NCI-H187 treated with DMSO at 0.1 percent for 48 hours (cell line): ENCODE results near the gene CAPNS1.

ENCODE experiments used
- DNase-seq: peaks from one replicate; lab custom pipeline; 2025; lab: John Stamatoyannopoulos, UW

Gene CAPNS1

DNA sequence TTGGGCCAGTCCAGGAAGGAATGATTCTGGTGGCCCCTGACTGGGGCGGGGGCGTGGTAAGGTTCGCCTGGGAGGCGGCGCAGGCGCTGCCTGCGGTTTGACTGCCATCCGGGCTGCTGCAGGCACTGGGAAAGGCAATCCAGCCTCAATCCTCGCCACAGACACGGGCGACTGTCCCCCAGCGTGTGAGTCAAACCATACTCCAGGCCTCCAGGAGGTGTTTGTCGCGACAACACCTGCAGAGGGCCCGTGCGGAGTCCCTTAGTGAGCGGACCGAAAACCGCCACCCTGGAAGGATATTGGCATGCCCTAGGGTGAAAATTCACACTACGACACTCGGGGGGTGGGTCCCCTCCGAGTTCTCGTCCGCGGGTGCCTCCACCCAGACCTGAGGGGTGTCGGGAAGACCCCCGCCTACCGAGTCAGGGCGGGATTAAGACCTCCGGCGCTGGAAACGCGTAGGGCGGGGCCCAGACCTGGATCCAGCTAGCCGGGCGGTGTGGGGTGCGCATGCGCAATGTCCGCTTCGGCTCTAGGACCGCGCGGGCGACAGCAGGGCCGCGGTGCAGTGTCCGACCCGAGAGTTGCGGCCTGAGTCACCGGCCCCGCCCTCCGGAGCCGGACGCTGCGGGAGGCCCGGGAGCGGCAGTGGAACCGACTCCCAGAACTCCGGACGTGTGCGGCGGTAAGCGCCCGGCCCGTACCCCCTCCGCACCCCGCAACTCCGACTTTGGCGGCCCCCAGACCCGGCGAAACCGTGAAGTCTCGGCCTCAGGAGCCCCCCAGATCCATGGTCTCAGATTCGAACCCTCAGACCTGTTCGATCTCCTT, at the start of gene CAPNS1:
Gene CAPNS1, plus strand, starts transcription at position 594 of the 831 bp plus-strand sequence. CDS start 946 bp downstream, outside the sequence.
- DNase-seq, result peak; percentile 67

GRCh38 chr19:36090910-36091695, 48.8 kb upstream of the CAPNS1 start:
- DNase-seq, result no peak

DNA sequence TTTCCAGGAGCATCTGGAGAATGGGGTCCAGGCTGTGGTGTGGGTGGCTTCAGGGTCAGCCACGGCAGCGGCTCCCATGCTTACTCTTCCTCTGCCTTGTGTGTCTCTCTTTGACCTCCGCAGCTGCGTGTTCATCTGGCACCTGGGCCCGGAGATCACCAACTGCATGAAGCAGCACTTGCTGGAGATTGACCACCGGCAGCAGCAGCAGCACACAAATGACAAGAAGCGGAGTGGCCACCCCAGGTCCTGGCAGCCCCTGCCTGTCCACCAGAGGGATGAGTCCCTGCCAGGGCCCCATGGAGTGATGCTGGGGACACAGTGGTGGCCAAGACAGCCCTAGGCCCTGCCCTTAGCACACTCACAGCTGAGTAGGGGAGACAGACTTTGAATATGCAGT, 47.3 kb upstream of the CAPNS1 start:
- no peak for DNase-seq

DNA sequence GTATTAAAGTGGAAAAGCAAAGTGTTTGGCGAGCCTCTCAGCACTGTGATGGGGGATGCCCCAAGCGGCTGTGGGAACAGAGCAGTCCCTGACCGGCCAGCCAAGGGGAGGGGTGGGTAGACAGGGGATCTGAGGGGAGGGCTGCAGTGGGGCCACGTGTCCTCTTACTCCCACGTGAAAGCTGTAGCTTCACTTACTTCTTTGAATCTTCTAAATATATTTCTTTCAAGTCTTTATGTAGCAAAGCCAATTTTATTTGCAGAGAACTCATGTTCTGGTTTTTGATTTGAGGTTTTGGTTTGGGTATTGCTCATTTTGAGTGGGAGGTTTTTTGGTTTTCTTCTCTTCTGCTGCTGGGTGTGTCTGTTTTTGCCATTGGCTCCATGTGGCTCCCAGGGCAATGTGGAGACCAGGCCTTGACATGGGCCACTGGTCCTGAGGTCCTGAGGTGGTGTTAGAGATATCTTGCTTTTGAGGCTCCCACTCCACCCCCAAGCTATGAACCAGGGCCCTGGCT, 46.7 kb upstream of the CAPNS1 start:
- DNase-seq, result no peak

- DNase-seq, result no peak
These were observed 46.2 kb upstream of the CAPNS1 start for GRCh38 chr19:36093687-36094086.

- no peak for DNase-seq
These were observed 42.8 kb upstream of the CAPNS1 start for GRCh38 chr19:36097036-36097435.

DNA sequence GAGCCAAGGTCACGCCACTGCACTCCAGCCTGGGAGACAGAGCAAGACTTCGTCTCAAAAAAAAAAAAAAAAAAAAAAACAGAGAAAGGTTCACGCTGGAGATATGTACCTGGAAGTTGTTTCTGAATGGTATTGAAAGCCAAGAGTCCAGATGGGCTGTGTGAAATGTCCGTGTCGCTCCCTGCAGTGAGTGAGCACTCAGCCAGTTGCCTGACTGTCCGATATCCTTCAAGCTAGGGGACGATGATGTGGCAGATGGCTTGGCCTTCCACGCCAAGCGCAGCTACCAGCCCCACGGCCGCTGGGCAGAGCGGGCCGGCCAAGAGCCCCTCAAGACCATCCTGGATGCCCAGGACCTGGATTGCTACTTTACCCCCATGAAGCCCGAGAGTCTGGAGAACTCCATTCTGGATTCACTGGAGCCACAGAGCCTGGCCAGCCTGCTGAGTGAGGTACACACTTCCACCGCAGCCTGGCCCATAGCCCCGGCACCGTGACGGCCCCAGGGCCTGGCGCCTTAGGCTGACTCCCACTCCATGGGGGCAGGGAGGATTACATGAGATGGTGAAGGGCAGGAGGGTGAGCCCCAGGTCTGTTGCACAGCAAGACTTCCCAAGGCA, 40.6 kb upstream of the CAPNS1 start:
- no peak for DNase-seq

GRCh38 chr19:36100476-36100875, 39.4 kb upstream of the CAPNS1 start:
- no peak for DNase-seq

DNA sequence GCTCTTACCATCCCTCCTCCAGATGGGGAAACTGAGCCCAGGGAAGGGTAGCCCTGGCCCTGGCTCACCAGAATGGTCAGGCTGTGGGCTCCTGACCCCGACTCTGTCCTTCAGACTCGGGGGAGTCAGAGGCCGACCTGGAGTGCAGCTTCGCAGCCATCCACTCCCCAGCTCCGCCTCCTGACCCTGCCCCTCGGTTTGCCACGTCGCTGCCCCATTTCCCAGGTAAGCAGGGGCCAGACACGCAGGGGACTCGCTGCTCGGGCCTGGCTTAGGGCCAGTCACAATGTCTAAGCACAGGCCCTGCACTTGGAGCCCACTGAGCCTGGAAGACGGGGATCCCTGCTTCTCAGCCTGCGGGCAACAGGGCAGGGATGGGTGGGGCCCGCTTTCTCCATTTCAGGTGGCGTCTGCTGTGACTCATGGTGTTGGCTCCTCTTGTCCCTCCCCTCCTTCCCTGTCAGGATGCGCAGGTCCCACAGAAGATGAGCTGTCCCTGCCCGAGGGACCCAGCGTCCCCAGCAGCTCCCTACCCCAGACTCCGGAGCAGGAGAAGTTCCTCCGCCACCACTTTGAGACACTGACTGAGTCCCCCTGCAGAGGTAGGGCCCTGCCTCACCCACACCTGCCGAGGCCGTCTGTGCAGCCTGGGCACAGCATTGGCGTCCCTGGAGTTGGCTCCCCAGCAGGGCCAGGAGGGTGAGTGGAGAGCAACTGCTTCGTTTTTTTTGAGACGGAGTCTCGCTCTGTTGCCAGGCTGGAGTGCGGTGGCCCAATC, 38.1 kb upstream of the CAPNS1 start:
- DNase-seq, result no peak

- no peak for DNase-seq
These were observed 36.7 kb upstream of the CAPNS1 start for GRCh38 chr19:36103040-36103626.

DNA sequence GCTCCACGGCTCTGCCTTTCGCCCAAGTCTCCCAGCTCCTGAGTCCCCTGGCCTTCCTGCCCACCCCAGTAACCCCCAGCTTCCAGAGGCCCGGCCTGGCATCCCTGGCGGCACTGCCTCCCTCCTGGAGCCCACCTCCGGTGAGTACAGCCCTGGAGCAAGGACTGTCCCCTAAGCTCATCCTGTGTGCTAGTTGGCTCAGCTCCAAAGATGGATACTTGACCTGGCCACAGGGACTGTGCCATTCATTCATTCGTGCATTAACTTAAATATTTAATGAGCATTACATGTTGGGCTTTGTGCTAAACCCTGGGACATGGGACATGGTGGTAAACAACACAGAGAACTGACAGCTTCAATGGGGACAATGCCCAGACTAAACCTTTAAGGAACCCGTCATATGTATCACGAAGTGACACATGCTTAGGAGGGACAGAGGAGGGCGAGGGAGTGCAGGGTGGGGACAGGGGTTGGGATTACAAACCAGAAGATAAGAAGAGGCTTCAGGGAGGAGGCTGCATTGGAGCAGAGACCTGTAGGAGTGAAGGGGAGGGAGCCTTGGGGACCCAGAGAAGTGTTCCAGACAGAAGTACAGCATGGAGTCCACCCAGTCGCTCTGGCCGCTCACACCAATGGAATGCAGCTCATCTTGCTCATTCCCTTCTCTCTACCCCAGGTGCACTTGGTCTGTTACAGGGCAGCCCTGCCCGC, 35.9 kb upstream of the CAPNS1 start:
- no peak for DNase-seq

- DNase-seq, result no peak
These were observed 33.4 kb upstream of the CAPNS1 start for GRCh38 chr19:36106441-36106840.

GRCh38 chr19:36106991-36107390, 32.9 kb upstream of the CAPNS1 start:
- DNase-seq, result no peak

- DNase-seq, result no peak
These were observed 31.2 kb upstream of the CAPNS1 start for GRCh38 chr19:36108684-36109083.

- no peak for DNase-seq
These were observed 29.2 kb upstream of the CAPNS1 start, which contains the start of gene OVOL3 for GRCh38 chr19:36110487-36111199. TSS of gene OVOL3 (plus strand) at chr19:36111143. CDS start at chr19:36111203, 60 bp downstream.

DNA sequence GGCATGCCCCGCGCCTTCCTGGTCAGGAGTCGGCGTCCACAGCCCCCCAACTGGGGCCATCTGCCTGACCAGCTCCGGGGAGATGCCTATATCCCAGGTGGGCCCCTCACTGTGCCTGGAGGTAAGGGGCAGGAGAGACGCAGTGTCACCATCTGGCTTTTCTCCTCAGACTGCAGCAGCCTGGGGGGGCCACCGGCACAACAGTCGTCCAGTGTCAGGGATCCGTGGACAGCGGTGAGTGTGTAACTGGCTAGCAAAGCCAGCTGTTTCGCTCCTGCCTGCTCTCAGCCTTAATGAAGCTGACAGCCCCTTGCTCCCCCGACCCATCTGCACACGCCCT, 28.7 kb upstream of the CAPNS1 start:
- DNase-seq, result no peak

- no peak for DNase-seq
These were observed 27.2 kb upstream of the CAPNS1 start for GRCh38 chr19:36112678-36113077.

GRCh38 chr19:36113425-36113824, 26.4 kb upstream of the CAPNS1 start:
- DNase-seq, result no peak

DNA sequence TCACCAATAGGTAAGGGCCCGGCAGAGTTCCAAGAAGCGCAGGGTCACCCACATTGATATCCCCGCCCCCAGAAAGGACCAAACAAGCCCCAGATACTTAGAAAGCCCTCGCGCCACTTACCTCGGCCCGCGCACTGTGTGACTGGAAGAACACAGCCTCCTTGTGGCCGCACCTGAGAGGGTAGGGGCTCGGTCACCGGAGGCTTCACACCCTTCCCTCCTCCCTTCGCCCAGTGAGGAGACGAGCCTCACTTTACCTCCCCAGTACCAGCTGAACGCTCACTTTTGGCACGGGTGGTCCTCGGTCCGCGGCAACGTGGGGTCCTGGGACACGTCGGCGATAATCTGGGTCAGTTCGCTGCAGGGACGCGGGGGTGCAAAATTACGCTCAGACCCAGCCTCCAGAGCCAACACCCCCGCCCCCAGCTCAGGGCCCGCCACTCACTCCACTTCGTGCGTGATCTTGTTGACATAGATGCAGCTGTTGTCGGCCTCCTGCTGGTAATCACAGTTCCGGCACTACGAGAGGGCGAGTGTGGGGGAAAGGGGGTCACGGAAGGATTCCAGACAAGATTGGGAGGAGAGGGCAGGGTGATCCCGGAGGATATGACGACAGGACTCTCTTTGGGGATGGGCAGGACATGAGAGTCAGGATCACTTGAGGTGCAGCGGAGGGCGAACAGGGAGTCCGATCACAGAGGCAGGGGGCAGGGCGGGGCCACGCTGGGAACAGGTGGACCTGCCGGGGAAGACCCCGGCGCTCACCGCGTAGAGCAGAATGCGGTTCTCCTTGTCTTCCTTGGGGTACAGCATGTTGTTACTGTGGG, 25.8 kb upstream of the CAPNS1 start:
- DNase-seq, result no peak
